Measurements from ENCODE around the gene ENO3.
A peak's percentile ranks its signal among the peaks of the same experiment; 100 is the strongest.

ENO3 gene

GRCh38 chr17:4973256-4974114 lies 22.6 kb downstream of the ENO3 start:
- DNase-seq (ENCODE audit: low spot score) = no peak

DNA sequence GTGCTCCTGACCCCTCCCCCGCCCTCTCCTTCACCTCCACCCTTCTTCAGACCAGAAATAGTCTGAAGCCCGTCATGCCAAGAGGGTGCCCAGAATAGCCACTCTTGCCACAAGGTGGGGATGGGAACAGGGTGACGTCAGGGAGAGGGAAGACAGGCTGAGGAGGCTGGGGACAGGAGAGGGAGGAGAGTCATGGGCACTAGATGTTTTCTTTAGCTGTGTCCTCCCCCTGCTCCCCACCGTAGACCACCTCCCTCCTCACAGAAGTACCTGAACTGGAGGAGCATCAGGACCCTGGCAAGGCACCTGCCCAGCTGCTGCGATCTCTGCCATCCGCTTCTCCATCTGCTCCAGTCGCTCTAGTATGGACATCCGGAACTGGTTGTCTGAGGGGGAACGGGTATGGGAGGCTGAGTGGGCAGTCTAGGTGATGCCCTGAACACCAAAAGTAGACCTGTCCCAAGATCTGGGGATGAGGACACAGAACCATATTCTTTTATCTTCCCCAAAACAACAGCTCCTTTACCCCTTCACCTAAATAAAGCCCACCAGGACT lies 23.3 kb downstream of the ENO3 start:
- no peak for DNase-seq (ENCODE audit: low spot score)

DNA sequence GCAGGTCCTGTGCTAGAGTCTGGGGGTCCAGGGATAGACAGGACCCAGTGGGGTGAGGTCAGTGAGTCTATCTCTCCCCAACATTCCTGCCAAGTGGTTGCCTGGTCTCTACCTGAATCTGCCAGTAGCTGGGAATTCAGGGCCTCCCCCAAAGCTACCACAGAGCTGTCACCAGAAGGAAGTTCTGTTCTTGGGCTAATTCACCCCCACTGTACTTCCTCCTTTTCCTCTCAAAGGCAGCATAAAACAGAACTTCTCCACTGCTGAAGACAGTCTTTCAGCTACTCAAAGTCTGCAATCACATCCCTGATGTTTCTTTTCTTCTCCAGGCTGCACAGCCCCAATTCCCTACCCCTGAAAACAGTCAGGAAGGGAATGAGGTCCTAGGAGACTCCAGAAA lies 27.8 kb downstream of the ENO3 start:
- no peak for DNase-seq (ENCODE audit: low spot score)

- peak; percentile 66 for DNase-seq (ENCODE audit: low spot score)
These were observed 29.8 kb downstream of the ENO3 start for GRCh38 chr17:4980644-4981216.

GRCh38 chr17:4982305-4982704 lies 31.4 kb downstream of the ENO3 start:
- DNase-seq (ENCODE audit: low spot score) = no peak

DNA sequence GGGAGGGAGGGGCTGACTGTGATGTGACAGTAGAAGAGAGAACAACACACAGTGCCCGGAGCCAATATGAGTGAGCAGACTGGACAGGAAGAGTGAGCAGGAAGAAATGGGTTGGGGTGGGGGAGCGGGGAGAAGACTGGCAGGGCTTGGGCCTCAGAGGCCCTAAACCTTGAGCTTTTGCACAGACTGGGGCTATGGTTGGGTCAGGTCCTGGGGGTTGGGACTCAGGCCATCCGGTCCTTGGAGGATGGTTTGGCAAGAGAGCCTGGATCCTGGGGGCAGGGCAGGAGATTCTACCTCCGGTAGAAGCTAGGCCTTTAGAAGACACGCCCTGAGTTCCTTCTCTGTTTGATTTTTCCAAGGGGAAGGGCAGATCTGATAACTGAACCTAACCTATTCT lies 35.5 kb downstream of the ENO3 start:
- no peak for DNase-seq (ENCODE audit: low spot score)

GRCh38 chr17:4986951-4987766 lies 36.2 kb downstream of the ENO3 start, which contains the start of gene CAMTA2:
Gene CAMTA2 (minus strand): TSS chr17:4987675. CDS start chr17:4986222, 1,453 bp downstream.
- DNase-seq (ENCODE audit: low spot score) = peak; percentile 82

GRCh38 chr17:4987767-4988567 lies 37.0 kb downstream of the ENO3 start:
- no peak for DNase-seq (ENCODE audit: low spot score)

DNA sequence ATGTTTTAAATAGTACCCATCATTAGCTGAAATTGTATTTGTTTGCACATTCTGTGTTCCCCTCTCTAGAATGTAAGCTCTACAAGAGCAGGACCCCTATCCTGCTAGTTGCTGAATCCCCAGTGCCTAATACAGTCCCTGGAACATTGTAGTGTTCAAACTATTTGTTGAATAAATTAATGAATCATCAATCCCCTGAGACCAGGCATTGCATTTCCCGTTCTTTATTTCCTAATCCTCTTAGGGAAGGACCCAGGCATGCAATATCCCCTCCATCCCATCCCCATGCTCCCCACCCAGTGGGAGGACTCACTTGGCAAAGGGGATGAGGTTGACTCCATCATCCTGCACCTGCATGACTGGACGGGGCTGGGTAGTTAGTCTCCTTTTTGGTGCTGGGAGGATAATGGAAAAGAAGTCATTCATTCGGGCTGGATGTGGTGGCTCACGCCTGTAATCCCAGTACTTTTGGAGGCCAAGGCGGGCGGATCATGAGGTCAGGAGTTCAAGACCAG lies 43.2 kb downstream of the ENO3 start:
- no peak for DNase-seq (ENCODE audit: low spot score)

DNA sequence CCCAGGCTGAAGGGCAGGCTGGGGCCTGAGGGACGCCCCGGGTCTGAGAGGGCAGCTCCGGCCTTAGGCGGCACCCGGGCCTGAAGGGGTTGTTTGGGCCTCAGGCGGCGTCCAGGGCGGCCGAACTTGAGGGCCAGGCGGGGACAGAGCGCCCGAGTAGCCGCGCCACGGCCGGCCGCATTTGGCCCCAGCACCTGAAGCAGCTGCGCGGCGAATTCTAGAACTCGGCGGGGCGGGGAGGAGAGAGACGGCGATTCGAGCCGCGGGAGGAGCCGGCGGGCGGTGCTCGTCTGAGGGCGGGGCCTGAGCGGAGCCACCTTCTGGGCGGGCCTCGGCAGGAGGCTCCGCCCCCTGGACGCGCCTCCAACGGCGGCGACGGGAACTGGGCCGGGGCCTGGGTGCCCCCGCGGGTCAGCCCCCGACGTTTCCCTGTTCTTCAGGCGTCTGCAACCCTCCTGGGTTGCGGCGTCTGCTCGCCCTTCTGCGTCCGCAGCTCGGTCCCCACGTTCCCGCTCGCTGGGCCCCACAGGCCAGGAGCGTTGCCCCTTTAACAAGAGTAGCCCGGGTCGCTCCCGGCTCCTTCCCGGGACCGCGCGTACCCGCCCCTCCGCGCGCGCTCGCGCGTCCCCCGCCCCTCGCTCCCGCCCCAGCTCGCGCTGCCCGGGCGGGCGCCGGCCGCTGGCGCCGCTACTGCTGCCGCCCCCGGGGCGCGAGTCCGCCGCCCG lies 46.5 kb downstream of the ENO3 start, which contains the start of the genes INCA1 and KIF1C:
INCA1 (minus strand) TSS at position 221 of the 725 bp plus-strand sequence. CDS start 3,085 bp downstream, outside the sequence.
KIF1C (plus strand) TSS at position 649 of the 725 bp plus-strand sequence. CDS start 2,297 bp downstream, outside the sequence.
- peak; percentile 90 for DNase-seq (ENCODE audit: low spot score)

DNA sequence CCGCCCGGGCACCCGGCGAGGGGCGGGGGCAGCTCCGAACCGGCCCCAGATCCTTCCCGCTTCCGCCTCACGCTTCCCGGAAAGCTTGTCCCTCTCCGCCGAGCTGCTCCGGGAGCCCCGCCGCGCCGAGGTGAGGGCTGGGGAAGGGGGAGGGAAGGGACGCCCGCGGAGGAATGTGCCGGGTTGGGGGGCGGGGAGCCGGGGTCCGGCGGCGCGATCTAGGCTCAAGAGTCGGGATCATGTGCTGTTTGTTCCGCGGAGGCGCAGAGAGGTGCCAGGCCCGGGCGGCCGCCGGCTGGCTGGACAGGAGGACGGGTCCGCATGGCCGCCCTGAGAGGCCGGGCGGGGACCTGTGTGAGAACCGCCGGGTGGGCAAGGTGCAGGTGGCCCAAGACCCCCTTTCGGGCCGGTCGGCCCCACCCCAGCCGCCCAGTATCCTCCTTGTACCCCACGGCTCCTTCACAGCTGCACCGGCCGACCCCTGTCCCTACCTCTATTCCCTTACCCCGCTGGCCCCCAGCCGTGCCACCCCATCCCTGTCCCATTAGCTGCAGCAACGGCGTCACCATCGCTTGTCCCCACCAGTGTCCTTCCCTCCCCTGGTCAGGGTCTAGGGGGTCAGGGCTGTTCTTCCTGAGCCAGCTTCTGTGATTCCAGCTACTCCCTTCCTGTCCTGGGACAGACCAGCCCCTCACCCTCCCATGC lies 47.3 kb downstream of the ENO3 start:
- DNase-seq (ENCODE audit: low spot score) = no peak

DNA sequence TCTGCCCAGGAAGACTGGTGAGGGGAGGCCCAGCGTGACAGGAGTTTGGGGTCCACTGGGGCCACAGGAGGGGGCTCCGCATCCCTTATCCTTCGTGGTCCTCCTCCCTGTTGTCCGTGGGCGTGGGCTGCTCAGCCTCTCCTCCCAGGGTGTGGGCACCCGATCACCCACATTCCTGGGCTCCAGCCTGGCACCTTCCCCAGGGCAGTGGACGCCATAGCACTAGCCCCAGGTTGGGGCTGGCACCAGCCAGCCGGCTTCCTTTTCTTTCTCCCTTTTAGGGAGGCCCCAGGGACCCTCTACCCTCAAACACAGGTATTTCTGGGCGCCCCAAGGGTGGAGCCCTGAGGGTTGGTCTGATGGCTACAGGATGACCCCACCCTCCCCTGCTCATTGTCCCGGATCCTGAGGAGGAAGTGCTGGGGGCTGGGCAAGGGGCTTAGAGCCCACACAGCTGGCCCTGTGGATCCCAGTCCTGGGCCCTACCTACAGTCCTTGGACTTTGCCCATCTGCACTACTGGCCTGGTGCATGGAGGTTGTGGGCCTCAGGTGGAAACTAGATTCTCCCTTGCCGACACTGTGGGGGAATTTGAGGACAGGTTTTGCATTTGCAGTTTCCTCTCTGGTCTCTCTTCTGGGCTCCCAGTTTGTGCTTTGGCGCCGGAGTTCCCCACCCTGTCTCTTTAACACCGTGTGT lies 48.0 kb downstream of the ENO3 start:
- DNase-seq (ENCODE audit: low spot score) = no peak

DNA sequence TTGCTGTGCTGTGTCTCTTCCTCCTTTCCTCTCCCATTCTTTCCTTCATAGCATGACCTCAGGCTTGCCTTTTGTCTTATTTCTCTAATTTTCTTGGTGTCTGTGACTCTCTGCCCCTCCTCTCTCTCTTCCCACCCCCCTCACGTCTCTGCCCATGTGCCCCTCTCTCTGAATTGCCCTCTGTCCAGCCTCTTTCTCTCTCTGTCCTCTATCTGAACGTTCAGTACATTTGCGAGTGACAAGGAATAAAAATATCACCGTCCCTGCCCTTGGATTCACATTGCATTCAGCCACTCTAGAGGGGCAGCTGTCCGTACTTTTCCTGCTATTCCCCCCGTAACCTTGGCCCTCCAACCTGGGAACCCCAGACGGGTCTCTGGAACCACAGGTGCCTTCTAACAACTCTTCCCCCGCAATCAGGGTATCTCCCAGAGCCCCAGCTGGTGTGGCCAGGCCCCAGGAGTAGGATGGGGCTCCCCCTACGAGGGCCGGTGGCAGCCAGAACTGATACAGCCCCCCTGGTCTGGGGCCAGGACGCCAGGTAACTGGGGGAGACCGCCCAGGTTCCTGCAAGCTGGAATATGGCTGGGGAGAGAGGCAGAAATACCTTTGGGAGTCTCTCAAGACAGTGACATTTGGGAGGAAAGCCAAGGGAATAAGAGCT lies 48.6 kb downstream of the ENO3 start:
- DNase-seq (ENCODE audit: low spot score) = no peak

DNA sequence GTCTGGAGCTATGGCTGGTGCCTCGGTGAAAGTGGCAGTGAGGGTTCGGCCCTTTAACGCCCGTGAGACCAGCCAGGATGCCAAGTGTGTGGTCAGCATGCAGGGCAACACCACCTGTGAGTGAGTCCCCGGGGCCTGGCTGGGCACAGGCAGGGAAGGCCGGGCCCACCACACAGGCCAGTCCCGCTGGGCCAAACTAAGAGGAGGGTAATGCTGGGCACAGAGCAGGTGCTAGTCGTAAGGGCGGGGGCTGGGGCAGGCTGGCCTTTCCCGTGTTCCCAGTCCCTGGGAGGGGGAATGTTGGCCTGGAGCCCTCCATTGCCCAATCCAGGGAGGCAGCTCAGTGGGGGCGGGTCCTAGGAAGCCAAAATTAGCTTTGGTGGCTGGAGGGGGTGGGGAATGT lies 49.3 kb downstream of the ENO3 start:
- DNase-seq (ENCODE audit: low spot score) = no peak

- DNase-seq (ENCODE audit: low spot score) = no peak
These were observed 51.3 kb downstream of the ENO3 start for GRCh38 chr17:5002121-5002788.

GRCh38 chr17:5003214-5003867 lies 52.4 kb downstream of the ENO3 start:
- no peak for DNase-seq (ENCODE audit: low spot score)
